Measurements from ENCODE around the gene DENND5A.

DENND5A gene

GRCh38 chr11:9177438-9178091 is 87.6 kb downstream of the DENND5A start:
- no peak for TF ChIP-seq FOXP2 (optimal IDR thresholded peaks at IDR 0.05; ENCODE audit: borderline replicate concordance, extremely low read depth, extremely low read length, insufficient read depth)
- no peak for TF ChIP-seq REST (IDR thresholded peaks at IDR 0.05; ENCODE audit: insufficient read depth in 1 of 2, low read depth in 2 of 2, low read length in 2 of 2)
- TF ChIP-seq POLR2AphosphoS5 (IDR thresholded peaks at IDR 0.05; ENCODE audit: low read depth, low read length) = no peak
- no peak for TF ChIP-seq SIN3A (IDR thresholded peaks at IDR 0.05; ENCODE audit: borderline replicate concordance, insufficient read depth, low read length)
- TF ChIP-seq TAF1 (IDR thresholded peaks at IDR 0.05; ENCODE audit: borderline replicate concordance, insufficient read depth, low read length) = no peak

- TF ChIP-seq SIN3A (IDR thresholded peaks at IDR 0.05; ENCODE audit: borderline replicate concordance, insufficient read depth, low read length) (no peak), TAF1 (IDR thresholded peaks at IDR 0.05; ENCODE audit: borderline replicate concordance, insufficient read depth, low read length) (no peak), FOXP2 (optimal IDR thresholded peaks at IDR 0.05; ENCODE audit: borderline replicate concordance, extremely low read depth, extremely low read length, insufficient read depth) (no peak), POLR2AphosphoS5 (IDR thresholded peaks at IDR 0.05; ENCODE audit: low read depth, low read length) (no peak), REST (IDR thresholded peaks at IDR 0.05; ENCODE audit: insufficient read depth in 1 of 2, low read depth in 2 of 2, low read length in 2 of 2) (no peak)
Measured at GRCh38 chr11:9176550-9176949, 88.6 kb downstream of the DENND5A start.

GRCh38 chr11:9176136-9176535 is 89.0 kb downstream of the DENND5A start:
- TF ChIP-seq REST (IDR thresholded peaks at IDR 0.05; ENCODE audit: insufficient read depth in 1 of 2, low read depth in 2 of 2, low read length in 2 of 2) (no peak), POLR2AphosphoS5 (IDR thresholded peaks at IDR 0.05; ENCODE audit: low read depth, low read length) (no peak), FOXP2 (optimal IDR thresholded peaks at IDR 0.05; ENCODE audit: borderline replicate concordance, extremely low read depth, extremely low read length, insufficient read depth) (no peak), TAF1 (IDR thresholded peaks at IDR 0.05; ENCODE audit: borderline replicate concordance, insufficient read depth, low read length) (no peak), SIN3A (IDR thresholded peaks at IDR 0.05; ENCODE audit: borderline replicate concordance, insufficient read depth, low read length) (no peak)

- TF ChIP-seq TAF1 (IDR thresholded peaks at IDR 0.05; ENCODE audit: borderline replicate concordance, insufficient read depth, low read length) (no peak), SIN3A (IDR thresholded peaks at IDR 0.05; ENCODE audit: borderline replicate concordance, insufficient read depth, low read length) (no peak), POLR2AphosphoS5 (IDR thresholded peaks at IDR 0.05; ENCODE audit: low read depth, low read length) (no peak), FOXP2 (optimal IDR thresholded peaks at IDR 0.05; ENCODE audit: borderline replicate concordance, extremely low read depth, extremely low read length, insufficient read depth) (no peak)
Measured at GRCh38 chr11:9172389-9172788, 92.8 kb downstream of the DENND5A start.

GRCh38 chr11:9170450-9170849 is 94.7 kb downstream of the DENND5A start:
- TF ChIP-seq POLR2AphosphoS5 (IDR thresholded peaks at IDR 0.05; ENCODE audit: low read depth, low read length) (no peak), REST (IDR thresholded peaks at IDR 0.05; ENCODE audit: insufficient read depth in 1 of 2, low read depth in 2 of 2, low read length in 2 of 2) (no peak), SIN3A (IDR thresholded peaks at IDR 0.05; ENCODE audit: borderline replicate concordance, insufficient read depth, low read length) (no peak), FOXP2 (optimal IDR thresholded peaks at IDR 0.05; ENCODE audit: borderline replicate concordance, extremely low read depth, extremely low read length, insufficient read depth) (no peak), TAF1 (IDR thresholded peaks at IDR 0.05; ENCODE audit: borderline replicate concordance, insufficient read depth, low read length) (no peak)

All from PFSK-1 (cell line).